Keratinocyte (primary cell): ENCODE results near the gene HELZ.

Experiments
- EZH2 ChIP-seq: IDR thresholded peaks from one replicate; pipeline ENCODE4 v1.6.1; 2012; ENCODE audit warnings: inconsistent platforms, mild to moderate bottlenecking, low read length, moderate library complexity
- TF ChIP-seq, protein P1 (sequence below), 3 experiments: IDR thresholded peaks in 1 of 3; conservative IDR thresholded peaks in 1 of 3; optimal IDR thresholded peaks in 1 of 3; 2 replicates in 2 of 3; 3 replicates in 1 of 3; pipeline versions ENCODE3 to v1.5.1; 2011; ENCODE audit warnings: low read length in 3 of 3, mild to moderate bottlenecking in 3 of 3, moderate library complexity in 2 of 3, control low read depth in 1 of 3, inconsistent platforms in 1 of 3; ENCODE audit not compliant: insufficient read depth in 2 of 3; ENCODE audit errors: extremely low read depth in 1 of 3

DNA sequence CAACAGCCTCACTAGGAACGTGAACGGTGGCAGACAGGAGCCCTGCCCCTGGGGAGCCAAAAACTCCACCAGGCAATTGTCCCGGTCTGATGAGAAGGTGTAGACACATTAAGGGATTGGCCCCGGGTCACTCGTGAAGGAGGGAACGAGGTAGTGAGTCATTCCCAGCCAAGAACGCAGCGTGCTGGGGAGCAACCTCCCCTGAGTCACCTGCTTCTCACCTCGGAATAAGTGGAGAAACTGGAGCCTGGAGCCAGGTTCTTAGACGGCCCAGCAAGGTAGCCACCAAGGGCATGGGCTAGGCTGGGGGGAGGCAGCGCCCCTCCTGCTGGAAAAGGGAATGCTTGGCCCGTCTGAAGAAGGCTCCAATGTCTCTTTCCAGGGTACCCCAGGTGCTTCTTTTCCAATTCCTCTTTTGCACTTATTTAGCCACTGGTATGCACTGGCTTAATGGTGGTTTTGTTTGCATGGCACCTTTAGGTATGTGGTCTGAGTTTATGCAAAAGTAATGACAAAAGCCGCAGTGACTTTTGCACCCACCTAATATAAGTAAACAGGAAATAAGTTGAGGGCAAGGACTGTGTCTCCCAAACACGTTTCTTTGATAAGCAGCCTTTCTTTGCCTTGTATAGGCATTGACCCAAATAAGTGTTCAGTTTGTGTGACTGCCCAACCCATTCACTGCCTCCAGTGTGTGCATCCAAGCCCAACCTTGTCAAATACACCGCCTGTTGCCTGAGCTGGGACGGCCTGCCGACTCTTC lies 1.8 kb upstream of the HELZ start:
- TF ChIP-seq, protein P1, sequence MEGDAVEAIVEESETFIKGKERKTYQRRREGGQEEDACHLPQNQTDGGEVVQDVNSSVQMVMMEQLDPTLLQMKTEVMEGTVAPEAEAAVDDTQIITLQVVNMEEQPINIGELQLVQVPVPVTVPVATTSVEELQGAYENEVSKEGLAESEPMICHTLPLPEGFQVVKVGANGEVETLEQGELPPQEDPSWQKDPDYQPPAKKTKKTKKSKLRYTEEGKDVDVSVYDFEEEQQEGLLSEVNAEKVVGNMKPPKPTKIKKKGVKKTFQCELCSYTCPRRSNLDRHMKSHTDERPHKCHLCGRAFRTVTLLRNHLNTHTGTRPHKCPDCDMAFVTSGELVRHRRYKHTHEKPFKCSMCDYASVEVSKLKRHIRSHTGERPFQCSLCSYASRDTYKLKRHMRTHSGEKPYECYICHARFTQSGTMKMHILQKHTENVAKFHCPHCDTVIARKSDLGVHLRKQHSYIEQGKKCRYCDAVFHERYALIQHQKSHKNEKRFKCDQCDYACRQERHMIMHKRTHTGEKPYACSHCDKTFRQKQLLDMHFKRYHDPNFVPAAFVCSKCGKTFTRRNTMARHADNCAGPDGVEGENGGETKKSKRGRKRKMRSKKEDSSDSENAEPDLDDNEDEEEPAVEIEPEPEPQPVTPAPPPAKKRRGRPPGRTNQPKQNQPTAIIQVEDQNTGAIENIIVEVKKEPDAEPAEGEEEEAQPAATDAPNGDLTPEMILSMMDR (optimal IDR thresholded peaks at IDR 0.05 in 1 of 3, IDR thresholded peaks at IDR 0.05 in 1 of 3, conservative IDR thresholded peaks at IDR 0.05 in 1 of 3; ENCODE audit: extremely low read depth in 1 of 3, insufficient read depth in 2 of 3, low read length in 3 of 3), result no peak
- no peak for TF ChIP-seq EZH2
